Mesendoderm (in vitro differentiated cells): ENCODE results near the gene ZNF430. TPM values are rescaled to one million over a fixed set of nuclear protein-coding genes. Genes with fewer than 3 reads are reported as not detected.
"Not testable (repeated sequence)": the region's sequence is repeated elsewhere in the genome, so short reads cannot be mapped to it uniquely, and the experiment has no call there.

Experiments
- DNase-seq: peaks from one replicate; pipeline ENCODE4 v3.0.0; 2013
- H2AK5ac ChIP-seq: 2 replicates; pipeline ENCODE4 v1.6.1; 2013; ENCODE audit warnings: low read length, inconsistent platforms
- H2BK120ac ChIP-seq: 2 replicates; pipeline ENCODE4 v1.6.1; 2013; ENCODE audit warnings: low read depth, mild to moderate bottlenecking, low read length, moderate library complexity, mixed read lengths
- H2BK15ac ChIP-seq: replicated peaks from 2 replicates; pipeline ENCODE4 v1.6.1; 2013; ENCODE audit warnings: low read depth, mild to moderate bottlenecking, moderate library complexity
- H2BK5ac ChIP-seq: 2 replicates; pipeline ENCODE4 v1.6.1; 2013; ENCODE audit warnings: low read length, inconsistent platforms
- H3K18ac ChIP-seq: 2 replicates; pipeline ENCODE4 v1.6.1; 2013; ENCODE audit warnings: mild to moderate bottlenecking, low read length, mixed read lengths
- H3K23ac ChIP-seq: one replicate; pipeline ENCODE4 v1.6.1; 2013; ENCODE audit warnings: low read length
- H3K27ac ChIP-seq: 2 replicates; pipeline ENCODE4 v1.5.1; 2013; ENCODE audit warnings: low read depth, mild to moderate bottlenecking, inconsistent platforms, low read length, moderate library complexity
- H3K27me3 ChIP-seq: 2 replicates; pipeline ENCODE4 v1.6.1; 2013; ENCODE audit warnings: low read length, control low read depth, mild to moderate bottlenecking, inconsistent platforms; ENCODE audit not compliant: insufficient read depth, poor library complexity
- H3K36me3 ChIP-seq: 2 replicates; pipeline ENCODE4 v1.6.1; 2013; ENCODE audit warnings: low read length, inconsistent platforms; ENCODE audit not compliant: control insufficient read depth, insufficient read depth
- H3K4ac ChIP-seq: one replicate; pipeline ENCODE4 v1.6.1; 2013; ENCODE audit warnings: low read depth, mild to moderate bottlenecking, low read length, moderate library complexity
- H3K4me1 ChIP-seq: 2 replicates; pipeline ENCODE4 v1.6.1; 2013; ENCODE audit warnings: low read depth, low read length, inconsistent platforms; ENCODE audit not compliant: control insufficient read depth
- H3K4me2 ChIP-seq: 2 replicates; pipeline ENCODE4 v1.6.1; 2013; ENCODE audit warnings: low read length
- H3K4me3 ChIP-seq: 2 replicates; pipeline ENCODE4 v1.5.1; 2013; ENCODE audit warnings: mild to moderate bottlenecking, low read length
- H3K56ac ChIP-seq: one replicate; pipeline ENCODE4 v1.6.1; 2013; ENCODE audit warnings: low read length
- H3K79me1 ChIP-seq: 2 replicates; pipeline ENCODE4 v1.6.1; 2013; ENCODE audit warnings: low read length, inconsistent platforms
- H3K79me2 ChIP-seq: 2 replicates; pipeline ENCODE4 v1.6.1; 2013; ENCODE audit warnings: mild to moderate bottlenecking, low read length; ENCODE audit not compliant: control insufficient read depth, insufficient read depth
- H3K9ac ChIP-seq: 2 replicates; pipeline ENCODE4 v1.6.1; 2013; ENCODE audit warnings: low read length, inconsistent platforms
- H4K5ac ChIP-seq: one replicate; pipeline ENCODE4 v1.6.1; 2013; ENCODE audit warnings: low read length
- H4K8ac ChIP-seq: one replicate; pipeline ENCODE4 v1.6.1; 2013; ENCODE audit warnings: low read depth, mild to moderate bottlenecking, control low read depth, low read length, moderate library complexity
- WGBS: extraction: QIAGEN DNeasy Blood & Tissue Kit; methylation state at CpG from one replicate; pipeline ENCODE4 v1.1.7; 2013; ENCODE audit warnings: low lambda C conversion rate, missing lambda C conversion rate; ENCODE audit not compliant: insufficient coverage; ENCODE audit errors: extremely low coverage; 5-methylcytosine and 5-hydroxymethylcytosine counted together
- polyA plus RNA-seq, 2 experiments: library from polyadenylated mRNA; stranded (reverse); fragments of 200-250 nt; gene quantifications; one replicate each; pipeline ENCODE4 v1.2.3, GENCODE V29; 2013

The ZNF430 gene
- 11.7 TPM for polyA plus RNA-seq (2013, experiment 1 of 2)
- 13.5 TPM for polyA plus RNA-seq (2013, experiment 2 of 2)

DNA sequence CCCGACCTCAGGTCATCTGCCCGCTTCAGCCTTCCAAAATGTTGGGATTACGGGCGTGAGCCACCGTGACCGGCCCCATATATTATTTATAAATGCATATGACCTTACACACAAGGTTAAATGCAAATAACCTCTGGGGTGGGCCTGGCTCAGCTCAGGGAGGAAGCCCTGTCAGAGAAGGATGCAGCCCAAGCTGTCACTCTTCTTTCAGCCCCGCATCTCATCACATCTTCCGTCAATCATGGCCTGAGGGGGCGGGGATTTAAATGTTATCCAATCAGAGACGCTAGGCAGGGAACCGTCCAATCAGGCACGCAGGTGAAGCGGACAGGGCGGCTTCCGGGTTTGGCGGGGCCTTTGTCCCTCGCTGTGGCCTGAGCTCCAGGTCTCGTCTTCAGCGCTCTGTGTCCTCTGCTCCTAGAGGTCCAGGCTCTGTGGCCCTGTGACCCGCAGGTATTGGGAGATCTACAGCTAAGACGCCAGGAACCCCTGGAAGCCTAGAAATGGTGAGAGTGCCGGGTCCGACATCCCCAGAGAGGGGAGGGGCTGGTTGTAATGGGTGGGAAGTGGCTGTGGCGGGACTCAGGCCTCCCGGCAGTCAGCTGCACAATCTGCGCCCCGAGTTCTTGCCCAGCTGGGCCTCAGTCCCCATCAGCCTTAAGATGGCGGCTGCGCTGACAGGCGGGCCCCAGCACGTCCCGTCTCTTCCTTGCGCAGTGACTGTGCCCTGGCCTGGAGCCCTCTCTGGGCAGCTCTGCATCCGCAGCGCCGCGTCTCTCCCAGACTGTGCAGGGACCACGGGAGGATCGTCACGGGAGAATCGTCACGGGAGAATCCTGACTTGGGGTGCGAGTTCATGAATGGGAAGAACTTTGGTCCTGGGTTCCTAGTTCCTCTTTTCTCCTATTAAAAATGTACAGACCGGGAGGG, at the start of gene ZNF430:
Gene ZNF430 (plus strand): TSS at position 360 of the 930 bp plus-strand sequence. CDS start 144 bp downstream, at position 504.
- WGBS, result no CpG with 5 or more reads among the region's 44 CpGs
- Histone ChIP-seq H2BK5ac (peak within 1 kb of the TSS; percentile 48), H3K79me1 (peaks cover 2% of the 10 kb centered on the region), H4K8ac (no peak within 1 kb of the TSS), H3K4me1 (no peaks in the 10 kb centered on the region), H3K4ac (no peak within 1 kb of the TSS), H3K56ac (peak within 1 kb of the TSS; percentile 92), H3K18ac (no peak within 1 kb of the TSS), H3K23ac (no peak within 1 kb of the TSS), H2BK120ac (no peak within 1 kb of the TSS), H2BK15ac (no peak within 1 kb of the TSS), H3K4me3 (peak within 1 kb of the TSS; percentile 53), H3K27ac (peak within 1 kb of the TSS; percentile 69), H3K79me2 (peaks cover 15% of the 10 kb centered on the region), H3K9ac (peak within 1 kb of the TSS; percentile 73), H3K27me3 (no peaks in the 10 kb centered on the region), H4K5ac (no peak within 1 kb of the TSS), H3K36me3 (no peaks in the 10 kb centered on the region), H3K4me2 (peak within 1 kb of the TSS; percentile 55), H2AK5ac (no peak within 1 kb of the TSS)
- DNase-seq, result peak; percentile 99

DNA sequence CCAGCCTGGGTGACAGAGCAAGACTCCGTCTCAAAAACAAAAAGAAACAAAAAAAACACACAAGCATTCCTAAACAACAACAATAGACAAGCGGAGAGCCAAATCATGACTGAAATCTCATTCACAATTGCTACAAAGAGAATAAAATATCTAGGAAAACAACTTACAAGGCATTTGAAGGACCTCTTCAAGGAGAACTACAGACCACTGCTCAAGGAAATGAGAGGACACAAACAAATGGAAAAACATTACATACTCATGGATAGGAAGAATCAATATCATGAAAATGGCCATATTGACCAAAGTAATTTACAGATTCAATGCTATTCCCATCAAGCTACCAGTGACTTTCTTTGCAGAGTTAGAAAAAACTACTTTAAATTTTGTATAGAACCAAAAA, 27.7 kb upstream of the ZNF430 start:
- H3K9ac ChIP-seq, H3K36me3 ChIP-seq, H2BK15ac ChIP-seq, H4K5ac ChIP-seq, H3K79me2 ChIP-seq, H3K56ac ChIP-seq, H3K18ac ChIP-seq, DNase-seq, H2AK5ac ChIP-seq, H3K4ac ChIP-seq, H3K79me1 ChIP-seq, H3K23ac ChIP-seq, H3K4me3 ChIP-seq, H4K8ac ChIP-seq, H3K4me1 ChIP-seq, H2BK5ac ChIP-seq, H3K27ac ChIP-seq, H3K4me2 ChIP-seq, H2BK120ac ChIP-seq, H3K27me3 ChIP-seq: not testable (repeated sequence)
- WGBS, result no CpG with 5 or more reads among the region's 2 CpGs

DNA sequence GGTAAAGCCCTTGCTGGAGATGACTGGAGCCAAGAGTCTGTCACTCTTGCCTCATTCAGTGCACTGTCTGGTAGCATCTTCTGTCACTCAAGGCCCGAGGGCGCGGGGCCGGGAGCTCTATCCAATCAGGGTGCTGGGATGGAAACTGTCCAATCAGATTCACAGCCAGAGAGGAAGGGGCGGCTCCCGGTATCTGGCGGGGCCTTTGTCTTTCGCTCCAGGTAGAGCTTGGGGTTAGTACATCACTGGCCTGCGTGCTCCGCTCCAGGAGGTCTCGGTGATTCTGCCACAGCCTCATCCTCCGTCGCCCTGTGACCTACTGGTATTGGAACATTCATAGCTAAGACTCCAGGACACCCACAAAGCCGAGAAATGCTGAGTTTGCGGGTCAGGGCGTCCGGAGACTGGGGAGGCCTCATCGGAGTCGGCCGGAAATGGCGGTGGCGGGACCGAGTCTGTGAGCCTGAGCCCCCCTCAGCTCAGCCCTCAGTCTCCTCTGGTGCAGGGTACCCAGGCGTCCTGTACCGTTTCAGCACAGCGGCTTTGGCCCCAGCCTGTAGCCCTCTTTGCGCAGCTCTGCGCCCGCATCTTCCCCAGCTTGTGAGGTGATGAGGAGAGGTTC, 20.6 kb upstream of the ZNF430 start:
- peak; percentile 99 for DNase-seq
- Histone ChIP-seq H3K79me1 (no peaks in the 10 kb centered on the region), H3K27me3 (no peaks in the 10 kb centered on the region), H3K9ac (peak overlapping the region; percentile 90), H3K4me1 (peaks cover 2% of the 10 kb centered on the region), H2BK5ac (peak overlapping the region; percentile 30), H3K36me3 (no peaks in the 10 kb centered on the region), H3K56ac (peak overlapping the region; percentile 87), H3K4me2 (peak overlapping the region; percentile 31), H3K27ac (no peak overlapping the region), H2BK15ac (no peak overlapping the region), H3K79me2 (peaks cover 2% of the 10 kb centered on the region), H3K4me3 (peak overlapping the region; percentile 57), H3K23ac (peak overlapping the region; percentile 54), H4K8ac (no peak overlapping the region), H2BK120ac (no peak overlapping the region), H3K18ac (peak overlapping the region; percentile 15), H4K5ac (no peak overlapping the region), H2AK5ac (no peak overlapping the region), H3K4ac (peak overlapping the region; percentile 77)
- no CpG with 5 or more reads among the region's 29 CpGs for WGBS

DNA sequence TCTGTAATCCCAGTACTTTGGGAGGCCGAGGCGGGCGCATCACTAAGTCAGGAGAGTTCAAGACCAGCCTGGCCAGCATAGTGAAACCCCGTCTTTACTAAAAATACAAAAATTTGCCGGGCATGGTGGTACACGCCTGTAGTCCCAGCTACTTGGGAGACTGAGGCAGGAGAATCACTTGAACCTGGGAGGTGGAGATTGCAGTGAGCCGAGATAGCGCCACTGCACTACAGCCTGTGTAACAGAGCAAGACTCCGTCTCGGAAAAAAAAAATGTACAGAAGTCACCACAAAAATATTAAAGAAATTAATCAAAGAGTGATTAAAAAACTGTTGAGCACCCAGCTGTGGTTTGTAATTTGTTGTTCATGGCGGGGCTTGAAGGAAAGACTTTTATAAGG, 781 bp downstream of the ZNF430 start:
- H3K36me3 ChIP-seq, H3K18ac ChIP-seq, H4K5ac ChIP-seq, H2BK120ac ChIP-seq, H4K8ac ChIP-seq, H3K4me1 ChIP-seq, H2BK15ac ChIP-seq, H3K79me1 ChIP-seq, H3K27ac ChIP-seq, H3K27me3 ChIP-seq, H3K23ac ChIP-seq, DNase-seq, H2AK5ac ChIP-seq, H2BK5ac ChIP-seq, H3K4ac ChIP-seq: not testable (repeated sequence)
- WGBS, result no CpG with 5 or more reads among the region's 11 CpGs
- H3K4me3 ChIP-seq, result peak overlapping the region; percentile 53
- H3K9ac ChIP-seq, result peak overlapping the region; percentile 73
- peak overlapping the region; percentile 92 for H3K56ac ChIP-seq
- H3K79me2 ChIP-seq, result peaks cover 17% of the 10 kb centered on the region
- peak overlapping the region; percentile 55 for H3K4me2 ChIP-seq

DNA sequence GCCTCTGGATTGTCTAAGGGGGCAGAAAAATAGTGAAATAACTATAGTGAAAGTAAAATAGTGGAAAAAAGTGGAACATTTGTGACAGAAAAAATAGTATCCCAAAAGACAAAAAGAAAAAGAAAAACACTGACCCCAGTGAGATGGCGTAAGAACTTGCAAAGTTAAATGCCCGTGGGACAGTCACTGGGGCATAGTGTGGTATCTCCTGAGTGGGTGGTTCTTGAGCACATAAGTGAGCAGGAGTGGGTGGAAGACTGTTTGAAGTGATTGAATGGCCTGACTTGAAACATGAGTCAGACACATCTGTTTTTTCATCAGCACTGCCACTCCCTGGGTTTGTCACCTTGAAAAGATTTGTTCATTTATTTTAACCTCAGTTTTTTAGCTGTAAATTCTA, 2.5 kb downstream of the ZNF430 start:
- Histone ChIP-seq H3K18ac (no peak overlapping the region), H3K27me3 (no peaks in the 10 kb centered on the region), H4K8ac (no peak overlapping the region), H3K4ac (no peak overlapping the region), H3K36me3 (no peaks in the 10 kb centered on the region), H3K9ac (no peak overlapping the region), H2AK5ac (no peak overlapping the region), H4K5ac (no peak overlapping the region), H3K23ac (no peak overlapping the region), H3K4me2 (no peak overlapping the region), H3K27ac (no peak overlapping the region), H2BK120ac (no peak overlapping the region), H3K56ac (no peak overlapping the region), H3K4me3 (no peak overlapping the region), H3K4me1 (no peaks in the 10 kb centered on the region), H2BK5ac (no peak overlapping the region), H3K79me2 (peaks cover 20% of the 10 kb centered on the region), H2BK15ac (no peak overlapping the region), H3K79me1 (peaks cover 2% of the 10 kb centered on the region)
- peak; percentile 25 for DNase-seq
- WGBS, result no CpG with 5 or more reads among the region's 2 CpGs
